ENCODE measurements around the gene SMPDL3B.

Gene SMPDL3B

GRCh38 chr1:27889506-27889905 is 45.3 kb upstream of the SMPDL3B start:
- DNase-seq (ENCODE audit: low read depth, low spot score): no peak
- no peak for TF ChIP-seq ZNF274 (IDR thresholded peaks at IDR 0.05; ENCODE audit: low read depth, low read length)
- TF ChIP-seq YY1 (IDR thresholded peaks at IDR 0.05; ENCODE audit: insufficient read depth, insufficient read length): no peak
- TF ChIP-seq SUZ12 (IDR thresholded peaks at IDR 0.05; ENCODE audit: extremely low read depth, insufficient read depth, insufficient read length): no peak
- Histone ChIP-seq H3K9me3 (ENCODE audit: insufficient read depth, low read length) (no peaks in the 10 kb centered on the region), H3K36me3 (ENCODE audit: insufficient read depth, insufficient read length, low read length) (peaks cover 72% of the 10 kb centered on the region), H3K4me1 (ENCODE audit: insufficient read depth, insufficient read length) (peaks cover 7% of the 10 kb centered on the region), H3K9ac (ENCODE audit: insufficient read length, low read depth) (no peak overlapping the region), H3K4me3 (ENCODE audit: insufficient read length, low read depth) (no peak overlapping the region), H3K27me3 (ENCODE audit: insufficient read depth, insufficient read length) (no peaks in the 10 kb centered on the region)

- Histone ChIP-seq H3K4me3 (ENCODE audit: insufficient read length, low read depth) (no peak overlapping the region), H3K27me3 (ENCODE audit: insufficient read depth, insufficient read length) (no peaks in the 10 kb centered on the region), H3K36me3 (ENCODE audit: insufficient read depth, insufficient read length, low read length) (peaks cover 79% of the 10 kb centered on the region), H3K9ac (ENCODE audit: insufficient read length, low read depth) (no peak overlapping the region), H3K9me3 (ENCODE audit: insufficient read depth, low read length) (no peaks in the 10 kb centered on the region), H3K4me1 (ENCODE audit: insufficient read depth, insufficient read length) (no peaks in the 10 kb centered on the region)
- TF ChIP-seq SUZ12 (IDR thresholded peaks at IDR 0.05; ENCODE audit: extremely low read depth, insufficient read depth, insufficient read length) (no peak), YY1 (IDR thresholded peaks at IDR 0.05; ENCODE audit: insufficient read depth, insufficient read length) (no peak), ZNF274 (IDR thresholded peaks at IDR 0.05; ENCODE audit: low read depth, low read length) (no peak)
- no peak for DNase-seq (ENCODE audit: low read depth, low spot score)
Measured at GRCh38 chr1:27891196-27891889, 43.5 kb upstream of the SMPDL3B start.

DNA sequence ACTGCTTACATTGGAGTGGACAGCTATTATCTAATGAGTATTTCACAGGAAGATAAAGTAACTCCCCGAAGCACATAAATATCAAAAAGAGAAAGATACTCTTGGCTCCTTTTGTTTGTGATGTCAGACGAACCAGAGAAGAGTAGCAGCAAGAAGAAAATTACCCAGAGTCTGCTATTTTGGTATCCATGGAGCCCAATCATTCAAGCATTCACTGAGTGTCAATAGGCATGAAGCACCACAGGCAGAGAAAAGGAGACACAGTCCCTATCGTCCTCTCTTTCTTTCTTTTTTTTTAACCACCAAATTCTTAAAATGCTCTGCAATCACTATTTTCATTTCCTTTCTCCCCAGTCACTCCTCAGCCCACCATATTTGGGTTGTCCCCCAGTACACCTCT is 40.3 kb upstream of the SMPDL3B start:
- TF ChIP-seq SUZ12 (IDR thresholded peaks at IDR 0.05; ENCODE audit: extremely low read depth, insufficient read depth, insufficient read length) (no peak), YY1 (IDR thresholded peaks at IDR 0.05; ENCODE audit: insufficient read depth, insufficient read length) (no peak), ZNF274 (IDR thresholded peaks at IDR 0.05; ENCODE audit: low read depth, low read length) (no peak)
- Histone ChIP-seq H3K9me3 (ENCODE audit: insufficient read depth, low read length) (no peaks in the 10 kb centered on the region), H3K4me1 (ENCODE audit: insufficient read depth, insufficient read length) (no peaks in the 10 kb centered on the region), H3K36me3 (ENCODE audit: insufficient read depth, insufficient read length, low read length) (peaks cover 83% of the 10 kb centered on the region), H3K27me3 (ENCODE audit: insufficient read depth, insufficient read length) (no peaks in the 10 kb centered on the region), H3K9ac (ENCODE audit: insufficient read length, low read depth) (no peak overlapping the region), H3K4me3 (ENCODE audit: insufficient read length, low read depth) (no peak overlapping the region)
- no peak for DNase-seq (ENCODE audit: low read depth, low spot score)

- peaks cover 96% of the 10 kb centered on the region for H3K36me3 ChIP-seq (ENCODE audit: insufficient read depth, insufficient read length, low read length)
- no peak for DNase-seq (ENCODE audit: low read depth, low spot score)
- H3K4me1 ChIP-seq (ENCODE audit: insufficient read depth, insufficient read length): no peaks in the 10 kb centered on the region
- no peak overlapping the region for H3K4me3 ChIP-seq (ENCODE audit: insufficient read length, low read depth)
- TF ChIP-seq ZNF274 (IDR thresholded peaks at IDR 0.05; ENCODE audit: low read depth, low read length): no peak
- no peak for TF ChIP-seq YY1 (IDR thresholded peaks at IDR 0.05; ENCODE audit: insufficient read depth, insufficient read length)
- TF ChIP-seq SUZ12 (IDR thresholded peaks at IDR 0.05; ENCODE audit: extremely low read depth, insufficient read depth, insufficient read length): no peak
- H3K9me3 ChIP-seq (ENCODE audit: insufficient read depth, low read length): no peaks in the 10 kb centered on the region
- no peak overlapping the region for H3K9ac ChIP-seq (ENCODE audit: insufficient read length, low read depth)
- H3K27me3 ChIP-seq (ENCODE audit: insufficient read depth, insufficient read length): no peaks in the 10 kb centered on the region
Measured at GRCh38 chr1:27906759-27907158, 28.0 kb upstream of the SMPDL3B start.

DNA sequence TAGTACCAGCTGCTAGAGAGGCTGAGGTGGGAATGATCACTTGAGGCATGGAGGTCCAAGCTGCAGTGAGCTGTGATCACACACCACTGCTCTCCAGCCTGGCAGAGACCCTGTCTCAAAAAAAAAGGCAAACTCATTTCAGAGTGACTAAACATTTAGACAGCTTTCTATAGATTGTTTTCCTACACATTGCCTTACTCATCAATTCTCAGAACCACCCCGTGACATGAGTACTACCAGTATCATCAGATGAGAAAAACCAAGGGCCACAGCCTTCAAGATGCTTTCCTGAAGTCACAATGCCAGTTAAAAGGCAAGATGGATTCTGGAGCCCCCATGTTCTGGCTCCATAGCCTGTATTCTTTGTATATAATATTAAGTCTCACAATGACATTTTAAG is 22.4 kb upstream of the SMPDL3B start:
- Histone ChIP-seq H3K36me3 (ENCODE audit: insufficient read depth, insufficient read length, low read length) (peaks cover 56% of the 10 kb centered on the region), H3K9ac (ENCODE audit: insufficient read length, low read depth) (peak overlapping the region; percentile 14)
- TF ChIP-seq ZNF274 (IDR thresholded peaks at IDR 0.05; ENCODE audit: low read depth, low read length): no peak
- no peak for TF ChIP-seq YY1 (IDR thresholded peaks at IDR 0.05; ENCODE audit: insufficient read depth, insufficient read length)
- TF ChIP-seq SUZ12 (IDR thresholded peaks at IDR 0.05; ENCODE audit: extremely low read depth, insufficient read depth, insufficient read length): no peak

GRCh38 chr1:27915082-27915575 is 19.7 kb upstream of the SMPDL3B start:
- Histone ChIP-seq H3K9me3 (ENCODE audit: insufficient read depth, low read length) (peaks cover 8% of the 10 kb centered on the region), H3K9ac (ENCODE audit: insufficient read length, low read depth) (no peak overlapping the region), H3K27me3 (ENCODE audit: insufficient read depth, insufficient read length) (peaks cover 12% of the 10 kb centered on the region), H3K4me3 (ENCODE audit: insufficient read length, low read depth) (no peak overlapping the region), H3K4me1 (ENCODE audit: insufficient read depth, insufficient read length) (no peaks in the 10 kb centered on the region), H3K36me3 (ENCODE audit: insufficient read depth, insufficient read length, low read length) (peaks cover 30% of the 10 kb centered on the region)
- DNase-seq (ENCODE audit: low read depth, low spot score): no peak
- TF ChIP-seq SUZ12 (IDR thresholded peaks at IDR 0.05; ENCODE audit: extremely low read depth, insufficient read depth, insufficient read length): no peak
- no peak for TF ChIP-seq YY1 (IDR thresholded peaks at IDR 0.05; ENCODE audit: insufficient read depth, insufficient read length)
- TF ChIP-seq ZNF274 (IDR thresholded peaks at IDR 0.05; ENCODE audit: low read depth, low read length): no peak

More for the DNA sequence above, 22.4 kb upstream of the SMPDL3B start:
- Histone ChIP-seq H3K9me3 (ENCODE audit: insufficient read depth, low read length) (peaks cover 8% of the 10 kb centered on the region), H3K4me1 (ENCODE audit: insufficient read depth, insufficient read length) (no peaks in the 10 kb centered on the region), H3K4me3 (ENCODE audit: insufficient read length, low read depth) (no peak overlapping the region), H3K27me3 (ENCODE audit: insufficient read depth, insufficient read length) (peaks cover 10% of the 10 kb centered on the region)
- DNase-seq (ENCODE audit: low read depth, low spot score): no peak

DNA sequence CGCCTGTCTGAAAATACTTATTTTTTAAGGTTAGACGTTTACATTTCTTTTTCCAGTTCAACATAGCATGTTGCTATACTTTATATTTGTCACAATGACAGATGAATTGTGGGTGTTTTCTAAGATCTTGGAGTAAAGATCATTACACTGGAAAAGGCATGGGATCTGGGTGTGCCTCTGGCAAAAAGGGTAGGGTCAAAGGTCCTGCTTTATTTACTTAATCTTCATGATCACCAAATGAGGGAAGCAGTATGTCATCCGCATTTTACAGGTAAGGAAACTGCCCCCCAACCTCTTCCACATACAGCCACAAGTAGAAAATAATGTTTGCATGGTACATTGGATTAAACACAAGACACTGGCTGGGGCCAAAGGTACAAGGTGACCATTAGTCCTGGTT is 12.5 kb upstream of the SMPDL3B start:
- TF ChIP-seq SUZ12 (IDR thresholded peaks at IDR 0.05; ENCODE audit: extremely low read depth, insufficient read depth, insufficient read length) (no peak), YY1 (IDR thresholded peaks at IDR 0.05; ENCODE audit: insufficient read depth, insufficient read length) (no peak), ZNF274 (IDR thresholded peaks at IDR 0.05; ENCODE audit: low read depth, low read length) (no peak)
- no peaks in the 10 kb centered on the region for H3K4me1 ChIP-seq (ENCODE audit: insufficient read depth, insufficient read length)

More for the DNA sequence above, 12.5 kb upstream of the SMPDL3B start:
- Histone ChIP-seq H3K9me3 (ENCODE audit: insufficient read depth, low read length) (no peaks in the 10 kb centered on the region), H3K27me3 (ENCODE audit: insufficient read depth, insufficient read length) (peaks cover 3% of the 10 kb centered on the region), H3K4me3 (ENCODE audit: insufficient read length, low read depth) (no peak overlapping the region), H3K36me3 (ENCODE audit: insufficient read depth, insufficient read length, low read length) (no peaks in the 10 kb centered on the region), H3K9ac (ENCODE audit: insufficient read length, low read depth) (no peak overlapping the region)
- DNase-seq (ENCODE audit: low read depth, low spot score): no peak

Measured in NT2/D1 (cell line).